ENCODE results near the gene AMACR. TPM values are rescaled to one million over a fixed set of nuclear protein-coding genes. Genes with fewer than 3 reads are reported as not detected.

Gene AMACR
- total and polyA plus RNA-seq, 2 of the 8 experiments (the other 6 are each of a cell fraction or from before 2014, with no cell fraction given), result 9.1 to 12.6 TPM

DNA sequence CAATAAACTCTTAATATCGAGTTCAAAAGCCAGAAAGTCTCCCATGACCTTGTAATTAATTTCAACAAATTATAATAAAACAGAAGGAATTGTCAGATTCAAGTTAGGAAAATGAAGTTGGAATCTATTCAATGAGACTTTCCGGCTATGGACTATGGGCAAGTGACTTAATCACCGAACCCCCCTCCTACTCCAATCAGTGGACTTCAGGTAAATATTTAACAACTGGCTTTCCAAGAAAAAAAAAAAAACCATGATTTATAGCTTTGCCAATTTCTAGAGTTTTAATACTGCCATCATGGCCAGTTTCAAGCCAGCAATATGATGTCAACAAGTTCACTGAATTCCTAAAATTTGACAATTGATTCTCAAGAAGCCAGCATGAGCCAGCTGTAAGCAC lies 27.8 kb downstream of the AMACR start (continued):
- TF ChIP-seq GABPA (IDR thresholded peaks at IDR 0.05; ENCODE audit: borderline replicate concordance, insufficient read depth, low read length), result no peak
- no peak for TF ChIP-seq KDM5A (IDR thresholded peaks at IDR 0.05; ENCODE audit: low read length)

Measured in H1 (cell line).